NCI-H2029 treated with DMSO at 0.1 percent for 48 hours (cell line): ENCODE data around the gene CGA.
A peak's percentile ranks its signal among the peaks of the same experiment; 100 is the strongest.

Experiments
- DNase-seq: peaks from one replicate; lab custom pipeline; 2025; lab: John Stamatoyannopoulos, UW

Gene CGA

GRCh38 chr6:87088076-87088475, 6.8 kb downstream of the CGA start:
- no peak for DNase-seq

GRCh38 chr6:87082160-87082721, 12.7 kb downstream of the CGA start:
- no peak for DNase-seq

GRCh38 chr6:87078983-87079616, 15.8 kb downstream of the CGA start:
- peak; percentile 24 for DNase-seq

GRCh38 chr6:87075168-87075567, 19.7 kb downstream of the CGA start:
- DNase-seq = no peak

- no peak for DNase-seq
Measured at GRCh38 chr6:87074101-87074621, 20.7 kb downstream of the CGA start.

GRCh38 chr6:87071683-87072082, 23.2 kb downstream of the CGA start:
- no peak for DNase-seq

- DNase-seq = no peak
Measured at GRCh38 chr6:87070741-87071140, 24.2 kb downstream of the CGA start.

- DNase-seq = no peak
Measured at GRCh38 chr6:87068795-87069194, 26.1 kb downstream of the CGA start.

GRCh38 chr6:87066449-87067333, 28.2 kb downstream of the CGA start:
- DNase-seq = peak; percentile 38

- no peak for DNase-seq
Measured at GRCh38 chr6:87065117-87065516, 29.8 kb downstream of the CGA start.

GRCh38 chr6:87059943-87060342, 35.0 kb downstream of the CGA start:
- no peak for DNase-seq

- DNase-seq = no peak
Measured at GRCh38 chr6:87054143-87054833, 40.6 kb downstream of the CGA start.

GRCh38 chr6:87053312-87053711, 41.6 kb downstream of the CGA start:
- DNase-seq = no peak

GRCh38 chr6:87049779-87050178, 45.1 kb downstream of the CGA start:
- no peak for DNase-seq

GRCh38 chr6:87045521-87046075, 49.3 kb downstream of the CGA start:
- DNase-seq = no peak

GRCh38 chr6:87040729-87041128, 54.2 kb downstream of the CGA start:
- no peak for DNase-seq
